IMR-90 (cell line): ENCODE results near the gene KLHL29. TPM values are rescaled to one million over a fixed set of nuclear protein-coding genes. Genes with fewer than 3 reads are reported as not detected.

Experiments
- ATAC-seq: fragments of 200-7000 bp; cut with Tn5 transposase; 2 replicates; pipeline ENCODE4 v1.9.1; 2020; ENCODE audit warnings: low read depth, mild to moderate bottlenecking, moderate library complexity
- BruUV-seq: library from RNA; stranded (reverse); fragments of 400-500 nt; replicated peaks from 2 replicates; lab custom pipeline; 2021; lab: Mats Ljungman, UMichigan
- CTCF ChIA-PET: fragments of 300-600 bp; formaldehyde crosslinking; extraction: SDS; loops from one replicate; lab custom pipeline; 2021; ENCODE audit warnings: antibody characterized with exemption; lab: Yijun Ruan, JAX
- POLR2A ChIA-PET: fragments of 300-600 bp; sonication (Branson Sonifier 250); formaldehyde crosslinking; loops from one replicate; lab custom pipeline; 2022; ENCODE audit warnings: antibody characterized with exemption; ENCODE audit not compliant: unreplicated experiment; lab: Charles Lee
- DNase-seq: peaks from one replicate; pipeline ENCODE4 v3.0.0; 2013
- H2AFZ ChIP-seq: replicated peaks from 2 replicates; pipeline ENCODE3; 2013; ENCODE audit warnings: low read length, mild to moderate bottlenecking; ENCODE audit not compliant: poor library complexity
- H2AK5ac ChIP-seq: 2 replicates; pipeline ENCODE4 v1.6.1; 2013; ENCODE audit warnings: low read depth, low read length, inconsistent platforms
- H2AK9ac ChIP-seq: replicated peaks from 2 replicates; pipeline ENCODE3; 2013; ENCODE audit warnings: mild to moderate bottlenecking, low read depth, low read length, moderate library complexity; ENCODE audit not compliant: poor library complexity
- H2BK120ac ChIP-seq: 2 replicates; pipeline ENCODE4 v1.6.1; 2013; ENCODE audit warnings: low read depth, low read length, inconsistent platforms
- H2BK15ac ChIP-seq: 3 replicates; pipeline ENCODE4 v1.6.1; 2013; ENCODE audit warnings: low read depth, low read length, inconsistent platforms
- H2BK20ac ChIP-seq: 2 replicates; pipeline ENCODE4 v1.6.1; 2013; ENCODE audit warnings: low read depth, mild to moderate bottlenecking, inconsistent platforms, low read length, moderate library complexity
- H2BK5ac ChIP-seq: 2 replicates; pipeline ENCODE4 v1.6.1; 2013; ENCODE audit warnings: mild to moderate bottlenecking, low read depth, low read length, inconsistent platforms; ENCODE audit not compliant: poor library complexity, severe bottlenecking
- H3K14ac ChIP-seq: replicated peaks from 2 replicates; pipeline ENCODE4 v1.6.1; 2013; ENCODE audit warnings: low read depth, low read length, inconsistent platforms
- H3K18ac ChIP-seq: 2 replicates; pipeline ENCODE4 v1.6.1; 2013; ENCODE audit warnings: low read depth, low read length, control low read depth
- H3K23ac ChIP-seq: 2 replicates; pipeline ENCODE4 v1.6.1; 2013; ENCODE audit warnings: low read depth, low read length, inconsistent platforms
- H3K27ac ChIP-seq: 2 replicates; pipeline ENCODE4 v1.5.1; 2013; ENCODE audit warnings: mild to moderate bottlenecking, control low read depth, low read length; ENCODE audit not compliant: insufficient read depth
- H3K27me3 ChIP-seq: 2 replicates; pipeline ENCODE4 v1.6.1; 2013; ENCODE audit warnings: low read length; ENCODE audit not compliant: control insufficient read depth, insufficient read depth
- H3K36me3 ChIP-seq: 2 replicates; pipeline ENCODE4 v1.6.1; 2013; ENCODE audit warnings: low read length, mixed read lengths; ENCODE audit not compliant: control insufficient read depth, insufficient read depth
- H3K4ac ChIP-seq: 2 replicates; pipeline ENCODE4 v1.6.1; 2013; ENCODE audit warnings: low read depth, low read length, inconsistent platforms
- H3K4me1 ChIP-seq: 2 replicates; pipeline ENCODE4 v1.6.1; 2013; ENCODE audit warnings: low read length, mixed read lengths; ENCODE audit not compliant: control insufficient read depth, insufficient read depth
- H3K4me2 ChIP-seq: 2 replicates; pipeline ENCODE4 v1.6.1; 2013; ENCODE audit warnings: low read depth, mild to moderate bottlenecking, control low read depth, low read length, moderate library complexity
- H3K4me3 ChIP-seq: 2 replicates; pipeline ENCODE4 v1.5.1; 2013; ENCODE audit warnings: low read depth, mild to moderate bottlenecking, control low read depth, low read length, moderate library complexity; ENCODE audit not compliant: insufficient read depth
- H3K56ac ChIP-seq: 2 replicates; pipeline ENCODE4 v1.6.1; 2013; ENCODE audit warnings: low read length, inconsistent platforms; ENCODE audit not compliant: insufficient read depth; ENCODE audit errors: extremely low read depth
- H3K79me1 ChIP-seq, 2 experiments: 2 replicates each; pipeline ENCODE4 v1.6.1; 2013; ENCODE audit warnings: low read length in 2 of 2, inconsistent platforms in 1 of 2, low read depth in 1 of 2
- H3K9ac ChIP-seq: 2 replicates; pipeline ENCODE4 v1.6.1; 2013; ENCODE audit warnings: low read depth, low read length, control low read depth
- H3K9me1 ChIP-seq: 2 replicates; pipeline ENCODE4 v1.6.1; 2013; ENCODE audit warnings: low read length, inconsistent platforms; ENCODE audit not compliant: insufficient read depth
- H3K9me3 ChIP-seq: 2 replicates; pipeline ENCODE4 v1.6.1; 2013; ENCODE audit warnings: low read length; ENCODE audit not compliant: control insufficient read depth, insufficient read depth
- H4K20me1 ChIP-seq: 2 replicates; pipeline ENCODE4 v1.6.1; 2013; ENCODE audit warnings: low read length, inconsistent platforms; ENCODE audit not compliant: insufficient read depth
- H4K5ac ChIP-seq: 2 replicates; pipeline ENCODE4 v1.6.1; 2013; ENCODE audit warnings: mild to moderate bottlenecking, low read depth, low read length, control low read depth
- H4K8ac ChIP-seq, 2 experiments: 2 replicates each; pipeline ENCODE4 v1.6.1; 2013; ENCODE audit warnings: low read depth in 2 of 2, low read length in 2 of 2, control low read depth in 1 of 2, inconsistent platforms in 1 of 2
- H4K91ac ChIP-seq: 2 replicates; pipeline ENCODE4 v1.6.1; 2013; ENCODE audit warnings: low read depth, low read length, inconsistent platforms; ENCODE audit not compliant: insufficient read depth
- MAZ ChIP-seq: IDR thresholded peaks from 2 replicates; pipeline ENCODE4 v1.6.1; 2012; ENCODE audit warnings: low read depth, mild to moderate bottlenecking, low read length, improper control_type of control experiment, moderate library complexity, borderline replicate concordance
- RCOR1 ChIP-seq: IDR thresholded peaks from 2 replicates; pipeline ENCODE4 v1.6.1; 2012; ENCODE audit warnings: mild to moderate bottlenecking, low read length, improper control_type of control experiment; ENCODE audit not compliant: insufficient replicate concordance
- WGBS, 2 experiments: methylation state at CpG; one replicate each; pipeline versions ENCODE4 v1.1.5 to v1.1.7; 2013; ENCODE audit warnings: missing lambda C conversion rate in 2 of 2; ENCODE audit not compliant: insufficient read length in 1 of 2; ENCODE audit errors: extremely low coverage in 2 of 2; 5-methylcytosine and 5-hydroxymethylcytosine counted together
- dilution Hi-C: fragments of 300-500 bp; cut with HindIII; formaldehyde crosslinking; loops from one replicate; pipeline ENCODE4 v1.14.3; 2018; ENCODE audit warnings: low sequenced_read_pairs; ENCODE audit not compliant: unreplicated experiment
- in situ Hi-C: fragments of 300-500 bp; cut with MboI; formaldehyde crosslinking; loops from 3 replicates; pipeline ENCODE4 v1.14.3; 2019; ENCODE audit warnings: low sequenced_read_pairs, inconsistent platforms, mixed read lengths
- intact Hi-C: fragments of 100-400 bp; cut with micrococcal nuclease; formaldehyde crosslinking; loops from 2 replicates; pipeline ENCODE4 v1.10.0; 2022
- polyA plus RNA-seq, 3 experiments: library from polyadenylated mRNA; depleted of rRNA; stranded (reverse); fragments of >200 nt; gene quantifications; 2 replicates each; pipeline ENCODE4 v1.2.3, GENCODE V29; 2012; ENCODE audit warnings: low replicate concordance in 1 of 3
- total RNA-seq: library from RNA; depleted of rRNA; stranded (reverse); fragments of >200 nt; gene quantifications from 2 replicates; pipeline ENCODE4 v1.2.3, GENCODE V29; 2012

KLHL29 gene
- total and polyA plus RNA-seq, 2 of the 4 experiments (the other 2 are of a cell fraction): 2.0 to 8.0 TPM

DNA sequence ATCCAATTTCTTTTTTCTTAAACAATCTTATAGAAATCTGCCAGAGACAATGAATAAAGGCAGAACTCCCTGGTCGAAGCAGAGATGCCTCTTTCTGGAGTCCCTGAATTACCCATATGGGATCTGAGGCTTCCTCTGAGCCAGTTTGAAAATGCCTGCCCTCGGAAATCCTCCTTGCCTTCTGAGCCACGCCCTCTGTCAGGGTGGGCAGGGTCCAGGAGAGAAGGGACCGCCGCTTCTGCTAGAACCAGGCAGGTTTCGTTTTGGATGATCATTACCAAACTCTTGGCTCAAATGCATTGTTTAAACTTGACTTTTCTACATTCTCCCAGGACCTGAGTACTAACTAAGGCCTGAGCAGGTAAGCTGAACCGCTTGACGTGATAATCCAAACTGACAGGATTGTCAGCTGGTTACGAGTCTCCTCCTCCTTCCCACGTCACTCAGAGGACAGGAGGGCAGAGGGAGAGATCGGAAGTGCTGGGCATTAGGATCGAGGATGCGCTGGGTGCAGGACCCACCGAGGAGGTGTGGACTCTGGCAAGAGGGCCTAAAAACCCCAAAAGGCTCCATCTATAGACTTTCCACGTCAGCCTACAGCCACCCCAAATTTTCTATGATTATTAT is 128.4 kb downstream of the KLHL29 start:
- Histone ChIP-seq H3K23ac (no peak overlapping the region), H3K36me3 (no peaks in the 10 kb centered on the region), H3K9me1 (peaks cover 3% of the 10 kb centered on the region; the same call in 1 of the 2 replicates), H3K9ac (no peak overlapping the region), H3K79me1 (peaks cover 0 to 3% of the 10 kb centered on the region in 2 experiments; a peak in 1 of 4 replicates), H2BK20ac (no peak overlapping the region), H3K4me2 (no peak overlapping the region), H3K4ac (no peak overlapping the region), H2BK15ac (no peak overlapping the region), H2BK5ac (no peak overlapping the region), H2AFZ (no peak overlapping the region), H4K5ac (no peak overlapping the region), H2AK5ac (no peak overlapping the region), H2AK9ac (no peak overlapping the region), H4K8ac (no peak overlapping the region), H3K4me1 (peaks cover 4% of the 10 kb centered on the region; the same call in 1 of the 2 replicates), H3K14ac (no peak overlapping the region), H3K4me3 (no peak overlapping the region), H3K27ac (no peak overlapping the region), H3K27me3 (no peaks in the 10 kb centered on the region), H3K56ac (no peak overlapping the region), H4K91ac (no peak overlapping the region), H4K20me1 (no peaks in the 10 kb centered on the region; the same call in 1 of the 2 replicates), H3K18ac (no peak overlapping the region), H3K9me3 (no peaks in the 10 kb centered on the region), H2BK120ac (no peak overlapping the region)
- intact Hi-C loops: no loop called here
- ChIA-PET POLR2A (no interaction called here), CTCF (no interaction called here)
- TF ChIP-seq RCOR1 (no peak), MAZ (no peak)
- dilution Hi-C loops: no loop called here
- in situ Hi-C loops: no loop called here
- DNase-seq (no peak), ATAC-seq (no peak)
- 80% methylated on average over 1 of the region's 15 CpGs; no CpG with 5 or more reads in 1 of the 2 experiments for WGBS, 2 experiments
- BruUV-seq: no TSS peak
